ENCODE measurements around the gene SAMM50.

- no peak for TF ChIP-seq CTCF (IDR thresholded peaks at IDR 0.05 in 4 of 5, conservative IDR thresholded peaks at IDR 0.05 in 1 of 5)
- TF ChIP-seq POLR2A (IDR thresholded peaks at IDR 0.05) = no peak
These were observed 46.3 kb downstream of the SAMM50 start for GRCh38 chr22:44001521-44001920.

Measured in gastrocnemius medialis (tissue), 4 donors.